RPMI8226 (cell line): ENCODE results near the gene COLEC11.
"Not testable (repeated sequence)": the region's sequence is repeated elsewhere in the genome, so short reads cannot be mapped to it uniquely, and the experiment has no call there.

Experiments used
- DNase-seq: peaks from one replicate; pipeline ENCODE4 v3.0.0-alpha.2; 2015

COLEC11 gene

GRCh38 chr2:3606370-3607201 lies 11.7 kb downstream of the COLEC11 start:
- DNase-seq: no peak

GRCh38 chr2:3608373-3609278 lies 13.7 kb downstream of the COLEC11 start:
- DNase-seq: no peak

GRCh38 chr2:3609279-3609673 lies 14.4 kb downstream of the COLEC11 start:
- peak; percentile 85 for DNase-seq

- DNase-seq: no peak
Measured at GRCh38 chr2:3610415-3610814, 15.5 kb downstream of the COLEC11 start.

GRCh38 chr2:3610881-3611505 lies 16.1 kb downstream of the COLEC11 start:
- DNase-seq: no peak

- DNase-seq: no peak
Measured at GRCh38 chr2:3611589-3611988, 16.7 kb downstream of the COLEC11 start.

GRCh38 chr2:3612639-3613523 lies 18.0 kb downstream of the COLEC11 start:
- no peak for DNase-seq

- DNase-seq: no peak
Measured at GRCh38 chr2:3613524-3613905, 18.6 kb downstream of the COLEC11 start.

- not testable (repeated sequence) for DNase-seq
Measured at GRCh38 chr2:3614743-3615142, 19.8 kb downstream of the COLEC11 start.

- DNase-seq: not testable (repeated sequence)
Measured at GRCh38 chr2:3615541-3616200, 20.8 kb downstream of the COLEC11 start.

- not testable (repeated sequence) for DNase-seq
Measured at GRCh38 chr2:3616435-3617197, 21.7 kb downstream of the COLEC11 start.

- DNase-seq: no peak
Measured at GRCh38 chr2:3617198-3617890, 22.4 kb downstream of the COLEC11 start.

- DNase-seq: no peak
Measured at GRCh38 chr2:3618367-3618766, 23.5 kb downstream of the COLEC11 start.

GRCh38 chr2:3619033-3619432 lies 24.1 kb downstream of the COLEC11 start:
- no peak for DNase-seq

- DNase-seq: not testable (repeated sequence)
Measured at GRCh38 chr2:3619661-3620060, 24.7 kb downstream of the COLEC11 start.

GRCh38 chr2:3620834-3621233 lies 25.9 kb downstream of the COLEC11 start:
- DNase-seq: no peak

- no peak for DNase-seq
Measured at GRCh38 chr2:3622967-3623366, 28.1 kb downstream of the COLEC11 start.

GRCh38 chr2:3624059-3624794 lies 29.3 kb downstream of the COLEC11 start:
- DNase-seq: no peak

GRCh38 chr2:3625186-3625585 lies 30.3 kb downstream of the COLEC11 start:
- no peak for DNase-seq
